WI38 (cell line): ENCODE data around the gene DGCR6.
"Not testable (repeated sequence)": the region's sequence is repeated elsewhere in the genome, so short reads cannot be mapped to it uniquely, and the experiment has no call there.

Source experiments
- H3K4me3 ChIP-seq: 2 replicates; pipeline ENCODE4 v1.5.1; 2011; ENCODE audit warnings: low read depth, mild to moderate bottlenecking, control low read depth, low read length
- CTCF ChIP-seq: IDR thresholded peaks from 2 replicates; pipeline ENCODE4 v1.5.1; 2012; ENCODE audit warnings: low read depth, mild to moderate bottlenecking, control low read depth, low read length

The DGCR6 gene

GRCh38 chr22:18917818-18918217 lies 11.7 kb downstream of the DGCR6 start:
- not testable (repeated sequence) for H3K4me3 ChIP-seq

GRCh38 chr22:18920257-18920902 lies 14.3 kb downstream of the DGCR6 start:
- H3K4me3 ChIP-seq = not testable (repeated sequence)

GRCh38 chr22:18925368-18926064 lies 19.4 kb downstream of the DGCR6 start:
- no peak for TF ChIP-seq CTCF
- no peak overlapping the region for H3K4me3 ChIP-seq

GRCh38 chr22:18927020-18927419 lies 20.9 kb downstream of the DGCR6 start:
- H3K4me3 ChIP-seq = no peak overlapping the region
- no peak for TF ChIP-seq CTCF

- no peak overlapping the region for H3K4me3 ChIP-seq
- no peak for TF ChIP-seq CTCF
Measured at GRCh38 chr22:18927573-18927972, 21.5 kb downstream of the DGCR6 start.

GRCh38 chr22:18929459-18929858 lies 23.3 kb downstream of the DGCR6 start:
- no peak overlapping the region for H3K4me3 ChIP-seq
- no peak for TF ChIP-seq CTCF

GRCh38 chr22:18931905-18932652 lies 26.0 kb downstream of the DGCR6 start:
- TF ChIP-seq CTCF = no peak

GRCh38 chr22:18933914-18934313 lies 27.8 kb downstream of the DGCR6 start:
- no peak for TF ChIP-seq CTCF
- H3K4me3 ChIP-seq = no peak overlapping the region

More at GRCh38 chr22:18931905-18932652, 26.0 kb downstream of the DGCR6 start:
- H3K4me3 ChIP-seq = no peak overlapping the region

- H3K4me3 ChIP-seq = not testable (repeated sequence)
Measured at GRCh38 chr22:18934688-18935087, 28.6 kb downstream of the DGCR6 start.
